Stomach smooth muscle (tissue), 2 donors: ENCODE data around the gene MRPL50.

Source experiments
- H3K27ac ChIP-seq: one replicate; pipeline ENCODE4 v1.7.0; 2013; ENCODE audit warnings: mild to moderate bottlenecking, low read length, inconsistent platforms
- H3K27me3 ChIP-seq, 2 donors: one replicate each; pipeline ENCODE4 v1.7.0; 2013; ENCODE audit warnings: low read length in 2 of 2; ENCODE audit not compliant: insufficient read depth in 2 of 2, control insufficient read depth in 1 of 2
- H3K36me3 ChIP-seq, 2 donors: one replicate each; pipeline ENCODE4 v1.7.0; 2013; ENCODE audit warnings: low read length in 2 of 2; ENCODE audit not compliant: control insufficient read depth in 2 of 2, insufficient read depth in 2 of 2
- H3K4me1 ChIP-seq: one replicate; pipeline ENCODE4 v1.7.0; 2013; ENCODE audit warnings: low read length; ENCODE audit not compliant: control insufficient read depth, insufficient read depth
- H3K4me3 ChIP-seq, 2 donors: one replicate each; pipeline ENCODE4 v1.7.0; 2013; ENCODE audit warnings: low read length in 2 of 2
- H3K9ac ChIP-seq, 2 donors: one replicate each; pipeline ENCODE4 v1.7.0; 2013; ENCODE audit warnings: low read length in 2 of 2, mild to moderate bottlenecking in 1 of 2
- H3K9me3 ChIP-seq, 2 donors: one replicate each; pipeline ENCODE4 v1.7.0; 2013; ENCODE audit warnings: low read length in 2 of 2; ENCODE audit not compliant: control insufficient read depth in 2 of 2
- donor health status: healthy.
- donor health status: Pancreatic carcinoma.

MRPL50 gene

DNA sequence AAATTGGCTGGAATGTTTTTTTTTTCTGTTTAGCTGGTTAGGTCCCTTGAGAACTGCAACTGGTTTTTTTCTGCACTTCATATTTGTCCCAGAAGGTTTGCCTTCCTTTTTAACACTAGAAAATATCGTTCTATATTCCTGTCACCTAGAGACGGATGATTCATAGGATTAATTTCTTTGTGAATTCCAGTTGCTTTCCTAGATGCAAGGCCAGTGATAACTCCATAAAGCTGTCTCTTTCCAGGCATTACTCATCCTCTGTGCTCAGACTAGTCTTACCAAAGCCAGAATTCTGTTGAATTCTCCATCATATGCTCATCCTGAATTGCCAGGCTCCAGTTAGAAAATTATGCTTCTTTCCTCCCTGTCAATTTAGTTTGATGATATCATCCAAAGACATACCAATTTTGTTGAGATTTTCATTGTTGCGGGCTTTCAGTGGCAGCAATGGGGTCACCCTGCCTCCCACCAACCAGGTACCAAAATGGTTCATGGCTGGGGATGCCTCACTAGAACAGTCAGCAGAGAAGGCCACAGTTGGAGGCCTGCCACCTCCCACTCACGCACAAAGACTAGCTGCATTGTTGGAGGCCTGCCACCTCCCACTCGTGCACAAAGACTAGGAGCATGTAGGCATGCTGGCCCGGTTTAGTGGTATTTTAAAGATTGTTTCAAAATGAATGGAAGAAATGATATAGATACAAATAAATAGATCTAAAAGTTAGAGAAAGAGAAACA, 22.1 kb downstream of the MRPL50 start:
- no peaks in the 10 kb centered on the region for H3K27me3 ChIP-seq
- no peak overlapping the region for H3K27ac ChIP-seq
- no peaks in the 10 kb centered on the region for H3K4me1 ChIP-seq
- H3K4me3 ChIP-seq, result no peak overlapping the region
- no peaks in the 10 kb centered on the region for H3K36me3 ChIP-seq
- no peak overlapping the region for H3K9ac ChIP-seq
- no peaks in the 10 kb centered on the region for H3K9me3 ChIP-seq

DNA sequence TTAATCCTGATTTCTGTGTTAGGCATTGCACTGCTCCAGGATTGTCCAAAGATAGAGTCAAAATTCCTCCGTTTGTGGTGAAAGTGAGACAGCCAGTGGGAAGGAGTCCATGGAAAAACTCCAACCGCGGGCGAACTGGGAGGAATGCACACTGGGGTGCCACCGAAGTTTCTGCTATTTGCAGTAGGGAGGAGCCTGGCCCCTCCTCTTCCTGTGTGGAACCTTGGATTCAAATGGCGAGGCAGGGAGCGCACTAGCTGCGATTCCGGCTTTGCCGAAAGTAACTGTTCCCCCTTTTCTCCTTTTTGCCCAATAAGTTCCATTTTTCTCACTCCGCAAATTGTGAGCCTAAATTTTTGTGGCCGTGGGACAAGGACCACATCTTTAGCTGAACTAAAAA, 22.9 kb downstream of the MRPL50 start:
- no peak overlapping the region for H3K4me3 ChIP-seq
- no peaks in the 10 kb centered on the region for H3K9me3 ChIP-seq
- H3K36me3 ChIP-seq, result no peaks in the 10 kb centered on the region
- H3K4me1 ChIP-seq, result no peaks in the 10 kb centered on the region
- no peak overlapping the region for H3K9ac ChIP-seq
- no peak overlapping the region for H3K27ac ChIP-seq
- H3K27me3 ChIP-seq, result no peaks in the 10 kb centered on the region

DNA sequence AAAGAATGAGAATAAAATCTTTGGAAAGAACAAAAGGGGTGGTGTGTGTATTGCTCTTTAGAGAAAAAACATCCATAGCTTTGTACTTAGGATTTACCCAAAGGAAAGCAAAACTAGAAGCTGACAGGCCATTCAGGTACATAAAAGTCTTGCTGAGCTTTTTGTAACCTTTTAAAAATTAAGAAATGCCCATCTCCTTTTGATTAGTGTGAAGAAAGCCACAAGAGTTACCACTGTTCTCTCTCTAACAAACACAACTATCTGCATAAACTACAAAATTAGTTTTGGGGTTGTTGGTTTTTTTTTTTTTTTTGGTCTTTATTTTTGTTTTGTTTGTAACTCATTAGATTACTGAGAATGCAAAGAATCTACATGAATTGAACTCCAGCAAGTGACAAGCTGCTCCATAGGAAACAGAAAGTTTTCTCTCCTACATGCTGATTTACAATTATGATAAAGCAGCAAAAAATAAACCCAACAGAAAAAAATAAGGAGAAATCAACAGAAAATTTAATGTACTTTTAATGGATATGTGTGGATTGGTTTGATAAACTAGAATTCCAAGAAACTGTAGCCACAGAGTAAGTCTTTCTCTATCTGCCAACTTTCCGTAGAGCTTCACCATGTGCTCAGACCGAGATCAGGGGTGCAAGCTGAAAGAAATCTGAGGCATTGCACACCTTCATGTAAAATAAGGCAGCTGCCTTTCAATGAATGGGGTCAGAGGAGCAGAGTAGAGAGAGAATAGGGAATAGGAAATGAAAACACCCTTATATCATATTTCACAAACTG, 25.9 kb downstream of the MRPL50 start:
- no peaks in the 10 kb centered on the region for H3K9me3 ChIP-seq
- no peak overlapping the region for H3K9ac ChIP-seq
- no peak overlapping the region for H3K27ac ChIP-seq
- no peak overlapping the region for H3K4me3 ChIP-seq
- no peaks in the 10 kb centered on the region for H3K27me3 ChIP-seq
- no peaks in the 10 kb centered on the region for H3K4me1 ChIP-seq
- no peaks in the 10 kb centered on the region for H3K36me3 ChIP-seq

DNA sequence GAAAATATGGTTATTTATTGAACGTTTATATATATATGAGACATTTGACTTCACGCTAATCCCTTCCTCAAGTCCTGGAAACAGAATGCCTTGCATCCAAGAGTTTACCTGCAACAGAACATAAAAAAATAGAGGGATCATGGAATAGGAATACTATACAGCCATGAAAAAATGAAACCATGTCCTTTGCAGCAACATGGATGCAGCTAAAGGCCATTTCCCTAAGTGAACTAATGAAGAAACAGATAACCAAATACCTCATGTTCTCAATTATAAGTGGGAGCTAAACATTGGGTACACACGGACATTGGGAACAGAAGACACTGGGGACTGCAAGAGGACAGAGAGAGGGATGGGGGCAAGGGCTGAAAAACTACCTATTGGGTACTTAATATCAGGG, 26.6 kb downstream of the MRPL50 start:
- Histone ChIP-seq H3K9me3 (no peaks in the 10 kb centered on the region), H3K36me3 (no peaks in the 10 kb centered on the region), H3K27me3 (no peaks in the 10 kb centered on the region), H3K4me3 (no peak overlapping the region), H3K9ac (no peak overlapping the region), H3K27ac (no peak overlapping the region), H3K4me1 (no peaks in the 10 kb centered on the region)

DNA sequence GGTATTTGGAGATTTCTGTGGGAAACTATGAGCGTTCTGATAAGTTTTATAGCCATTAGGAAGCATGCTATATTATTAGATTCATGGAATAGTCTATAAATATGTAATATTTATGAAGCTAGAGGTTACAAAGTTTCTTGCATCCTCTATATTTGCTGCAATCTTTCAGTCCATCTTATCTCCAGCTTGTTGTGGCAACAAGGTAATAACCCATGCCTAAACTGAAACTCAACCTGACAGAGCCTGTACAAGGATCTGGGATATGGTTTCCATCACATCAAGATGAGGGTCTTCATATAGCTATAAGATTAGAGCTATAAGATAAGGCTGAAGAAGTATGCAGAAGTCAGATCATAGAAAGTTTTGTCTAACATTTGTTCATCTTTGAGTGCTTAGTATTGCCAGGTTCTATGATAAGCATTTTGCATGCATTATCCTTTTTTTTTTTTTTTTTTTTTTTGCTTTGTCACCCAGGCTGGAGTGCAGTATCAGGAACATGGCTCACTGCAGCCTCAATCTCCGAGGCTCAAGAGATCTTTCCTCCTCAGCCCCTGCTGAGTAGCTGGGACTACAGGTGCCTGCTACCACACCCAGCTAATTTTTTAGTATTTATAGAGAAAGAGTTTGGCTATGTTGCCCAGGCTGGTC, 28.4 kb downstream of the MRPL50 start:
- Histone ChIP-seq H3K4me3 (no peak overlapping the region), H3K4me1 (no peaks in the 10 kb centered on the region), H3K27me3 (no peaks in the 10 kb centered on the region), H3K9ac (no peak overlapping the region), H3K27ac (no peak overlapping the region), H3K9me3 (no peaks in the 10 kb centered on the region), H3K36me3 (no peaks in the 10 kb centered on the region)

DNA sequence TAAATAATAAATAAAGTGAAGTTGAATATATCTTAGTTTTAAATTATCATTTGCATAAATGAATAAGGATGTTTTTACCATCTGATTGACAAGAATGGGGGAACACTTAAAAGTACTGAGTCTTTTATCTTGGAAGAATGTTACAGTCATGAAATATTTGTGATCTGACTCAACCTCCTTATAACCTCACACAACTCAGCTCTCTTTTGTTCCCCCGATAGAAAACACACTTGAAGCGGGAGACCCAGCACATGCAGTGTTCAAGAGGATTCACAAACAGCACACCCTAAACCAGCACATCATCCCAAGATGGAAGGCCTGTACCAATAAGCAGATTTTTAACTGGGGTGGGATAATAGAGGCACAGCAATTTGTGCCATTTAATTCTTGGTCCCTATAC, 29.1 kb downstream of the MRPL50 start:
- Histone ChIP-seq H3K27me3 (no peaks in the 10 kb centered on the region), H3K27ac (no peak overlapping the region), H3K9me3 (no peaks in the 10 kb centered on the region), H3K4me1 (no peaks in the 10 kb centered on the region), H3K9ac (no peak overlapping the region), H3K36me3 (no peaks in the 10 kb centered on the region), H3K4me3 (no peak overlapping the region)

DNA sequence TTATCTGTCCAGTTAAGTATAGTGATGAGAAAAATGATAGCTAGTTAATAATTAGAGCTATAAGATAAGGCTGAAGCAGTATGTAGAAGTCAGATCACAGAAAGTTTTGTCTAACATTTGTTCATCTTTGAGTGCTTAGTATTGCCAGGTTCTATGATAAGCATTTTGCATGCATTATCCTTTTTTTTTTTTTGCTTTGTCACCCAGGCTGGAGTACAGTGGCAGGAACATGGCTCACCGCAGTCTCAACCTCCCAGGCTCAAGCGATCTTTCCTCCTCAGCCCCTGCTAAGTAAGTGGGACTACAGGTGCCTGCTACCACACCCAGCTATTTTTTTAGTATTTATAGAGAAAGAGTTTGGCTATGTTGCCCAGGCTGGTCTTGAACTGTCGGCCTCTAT, 31.1 kb downstream of the MRPL50 start:
- Histone ChIP-seq H3K27ac (no peak overlapping the region), H3K36me3 (no peaks in the 10 kb centered on the region), H3K9me3 (no peaks in the 10 kb centered on the region), H3K4me1 (no peaks in the 10 kb centered on the region), H3K27me3 (no peaks in the 10 kb centered on the region), H3K9ac (no peak overlapping the region), H3K4me3 (no peak overlapping the region)

DNA sequence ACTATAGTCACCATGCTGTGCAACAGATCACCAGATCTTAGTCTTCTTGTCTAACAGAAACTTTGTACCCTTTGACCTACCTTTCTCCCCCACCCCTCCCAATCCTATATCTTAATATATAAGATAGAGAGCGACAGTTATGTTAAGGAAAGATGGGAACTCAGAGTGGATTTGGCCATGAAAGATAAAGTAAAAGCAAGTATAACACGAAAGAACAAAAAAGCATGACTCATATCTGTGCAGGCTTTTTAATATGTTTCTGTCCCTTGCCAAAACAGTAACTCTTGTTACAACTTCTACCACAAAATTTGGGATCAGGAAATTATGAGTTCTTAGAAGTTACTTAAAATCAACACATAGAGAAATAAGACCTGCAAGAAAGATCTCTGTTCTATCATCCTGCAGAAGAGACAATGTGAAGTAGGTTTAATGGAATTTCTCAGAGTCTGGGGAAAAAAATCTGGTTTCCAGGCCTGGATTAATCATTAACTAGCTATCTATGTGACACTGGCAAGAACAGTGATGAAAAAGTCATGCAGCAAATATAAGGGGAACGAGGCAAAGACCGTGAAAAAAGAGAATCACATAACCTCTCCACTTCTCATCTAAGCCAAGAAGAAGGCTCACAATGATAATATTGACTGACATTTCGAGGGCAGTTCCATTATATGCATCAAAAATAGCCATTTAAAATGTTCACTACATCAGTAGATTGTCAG, 32.2 kb downstream of the MRPL50 start:
- H3K4me3 ChIP-seq, result no peak overlapping the region
- H3K27me3 ChIP-seq, result no peaks in the 10 kb centered on the region
- H3K4me1 ChIP-seq, result no peaks in the 10 kb centered on the region
- no peak overlapping the region for H3K9ac ChIP-seq
- H3K27ac ChIP-seq, result no peak overlapping the region
- no peaks in the 10 kb centered on the region for H3K9me3 ChIP-seq
- no peaks in the 10 kb centered on the region for H3K36me3 ChIP-seq

DNA sequence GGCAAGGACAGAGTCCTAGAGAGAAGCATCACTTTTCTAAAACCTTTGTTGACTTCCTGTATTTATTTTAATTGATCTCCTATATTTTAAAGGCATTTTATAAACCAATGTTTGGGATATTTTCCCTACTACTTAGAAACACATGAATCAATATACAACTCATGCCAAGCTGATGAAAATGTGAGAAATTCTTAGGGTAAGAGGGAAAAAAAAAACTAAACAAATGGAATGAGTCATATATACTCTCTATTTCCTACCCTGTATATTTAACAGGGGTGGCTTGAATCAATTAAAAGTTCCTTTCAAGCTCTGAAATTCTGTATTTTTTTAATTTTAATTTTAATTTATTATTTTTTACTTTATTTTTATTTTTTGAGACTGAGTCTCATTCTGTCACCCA, 33.2 kb downstream of the MRPL50 start:
- H3K36me3 ChIP-seq, result no peaks in the 10 kb centered on the region
- no peaks in the 10 kb centered on the region for H3K4me1 ChIP-seq
- no peaks in the 10 kb centered on the region for H3K9me3 ChIP-seq
- H3K9ac ChIP-seq, result no peak overlapping the region
- H3K27ac ChIP-seq, result no peak overlapping the region
- H3K4me3 ChIP-seq, result no peak overlapping the region
- no peaks in the 10 kb centered on the region for H3K27me3 ChIP-seq

DNA sequence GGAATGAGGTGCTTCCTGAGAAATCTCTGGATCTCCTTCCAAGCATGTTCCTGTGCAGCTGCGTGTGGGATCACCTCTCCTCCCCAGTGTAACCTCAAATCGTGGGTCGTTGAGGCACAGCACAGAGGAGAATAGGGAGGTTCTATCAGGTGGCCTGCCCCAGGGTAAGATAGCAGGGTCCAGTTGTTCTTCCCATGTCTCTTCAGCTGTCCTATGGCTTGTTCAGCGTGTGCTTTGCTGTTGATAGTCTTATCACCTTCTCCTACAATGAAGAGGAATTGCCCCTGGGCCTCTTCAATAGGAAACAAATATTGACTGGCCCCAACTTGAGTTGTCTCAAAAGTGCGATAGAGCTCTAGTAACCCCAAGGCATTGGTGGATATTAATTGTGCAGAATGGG, 36.0 kb downstream of the MRPL50 start:
- Histone ChIP-seq H3K27me3 (no peaks in the 10 kb centered on the region), H3K9ac (no peak overlapping the region), H3K27ac (no peak overlapping the region), H3K4me3 (no peak overlapping the region), H3K4me1 (no peaks in the 10 kb centered on the region), H3K36me3 (no peaks in the 10 kb centered on the region), H3K9me3 (no peaks in the 10 kb centered on the region)
